Esophagus squamous epithelium (tissue), 5 donors: Measurements from ENCODE around the gene ATP9B. TPM values are rescaled to one million over a fixed set of nuclear protein-coding genes. Genes with fewer than 3 reads are reported as not detected.

ENCODE experiments used
- DNase-seq: peaks from one replicate; lab custom pipeline; 2025; lab: John Stamatoyannopoulos, UW
- H3K27ac ChIP-seq, 4 donors: fragments of 200-600 bp; sonication (generic); one replicate each; pipeline ENCODE4 v1.5.1; 2016 to 2019; ENCODE audit warnings: mild to moderate bottlenecking in 1 of 4
- H3K27me3 ChIP-seq, 4 donors: fragments of 200-600 bp; sonication (generic); 1 replicate in 3 of 4; 2 replicates in 1 of 4; pipeline versions ENCODE4 v1.5.1 to v1.6.0; 2017 to 2021; ENCODE audit warnings: antibody characterized with exemption in 1 of 4
- H3K36me3 ChIP-seq, 3 donors: fragments of 200-600 bp; sonication (generic); one replicate each; pipeline ENCODE4 v1.5.1; 2016 to 2019
- H3K4me1 ChIP-seq, 3 donors: fragments of 200-600 bp; sonication (generic); one replicate each; pipeline ENCODE4 v1.5.1; 2017 to 2019
- H3K4me3 ChIP-seq, 4 donors: fragments of 200-600 bp; sonication (generic); 1 replicate in 3 of 4; 2 replicates in 1 of 4; pipeline ENCODE4 v1.5.1; 2016 to 2019; ENCODE audit warnings: mild to moderate bottlenecking in 2 of 4, moderate library complexity in 1 of 4
- H3K9me3 ChIP-seq, 3 donors: fragments of 200-600 bp; sonication (generic); one replicate each; pipeline ENCODE4 v1.5.1; 2016 to 2019
- POLR2A ChIP-seq, 4 donors: fragments of 450-650 bp; IDR thresholded peaks; one replicate each; pipeline ENCODE4 v1.6.1; 2017; ENCODE audit warnings: antibody characterized with exemption in 4 of 4, mild to moderate bottlenecking in 4 of 4, moderate library complexity in 3 of 4
- WGBS, 2 donors: methylation state at CpG; one replicate each; pipeline ENCODE4 v1.1.5; 2018; 5-methylcytosine and 5-hydroxymethylcytosine counted together
- intact Hi-C: fragments of 100-400 bp; cut with DNase I; formaldehyde crosslinking; loops from one replicate; pipeline ENCODE4 v1.15.0; 2022
- total RNA-seq, 4 donors: library from RNA; depleted of rRNA; stranded (reverse); fragments of >200 nt; gene quantifications; one replicate each; pipeline ENCODE4 v1.1.0, GENCODE V29; 2016
- TF ChIP-seq, protein P1 (sequence below), 6 experiments: fragments of 450-650 bp in 4 of 6; fragments of 200-600 bp in 2 of 6; sonication (generic) in 2 of 6; IDR thresholded peaks; one replicate each; pipeline ENCODE4 v1.5.1; 2016 to 2019; ENCODE audit warnings: antibody characterized with exemption in 6 of 6, mild to moderate bottlenecking in 4 of 6, moderate library complexity in 4 of 6
- donor health status: DM: yes; HTN: yes; CAD: no.

ATP9B gene, protein sequence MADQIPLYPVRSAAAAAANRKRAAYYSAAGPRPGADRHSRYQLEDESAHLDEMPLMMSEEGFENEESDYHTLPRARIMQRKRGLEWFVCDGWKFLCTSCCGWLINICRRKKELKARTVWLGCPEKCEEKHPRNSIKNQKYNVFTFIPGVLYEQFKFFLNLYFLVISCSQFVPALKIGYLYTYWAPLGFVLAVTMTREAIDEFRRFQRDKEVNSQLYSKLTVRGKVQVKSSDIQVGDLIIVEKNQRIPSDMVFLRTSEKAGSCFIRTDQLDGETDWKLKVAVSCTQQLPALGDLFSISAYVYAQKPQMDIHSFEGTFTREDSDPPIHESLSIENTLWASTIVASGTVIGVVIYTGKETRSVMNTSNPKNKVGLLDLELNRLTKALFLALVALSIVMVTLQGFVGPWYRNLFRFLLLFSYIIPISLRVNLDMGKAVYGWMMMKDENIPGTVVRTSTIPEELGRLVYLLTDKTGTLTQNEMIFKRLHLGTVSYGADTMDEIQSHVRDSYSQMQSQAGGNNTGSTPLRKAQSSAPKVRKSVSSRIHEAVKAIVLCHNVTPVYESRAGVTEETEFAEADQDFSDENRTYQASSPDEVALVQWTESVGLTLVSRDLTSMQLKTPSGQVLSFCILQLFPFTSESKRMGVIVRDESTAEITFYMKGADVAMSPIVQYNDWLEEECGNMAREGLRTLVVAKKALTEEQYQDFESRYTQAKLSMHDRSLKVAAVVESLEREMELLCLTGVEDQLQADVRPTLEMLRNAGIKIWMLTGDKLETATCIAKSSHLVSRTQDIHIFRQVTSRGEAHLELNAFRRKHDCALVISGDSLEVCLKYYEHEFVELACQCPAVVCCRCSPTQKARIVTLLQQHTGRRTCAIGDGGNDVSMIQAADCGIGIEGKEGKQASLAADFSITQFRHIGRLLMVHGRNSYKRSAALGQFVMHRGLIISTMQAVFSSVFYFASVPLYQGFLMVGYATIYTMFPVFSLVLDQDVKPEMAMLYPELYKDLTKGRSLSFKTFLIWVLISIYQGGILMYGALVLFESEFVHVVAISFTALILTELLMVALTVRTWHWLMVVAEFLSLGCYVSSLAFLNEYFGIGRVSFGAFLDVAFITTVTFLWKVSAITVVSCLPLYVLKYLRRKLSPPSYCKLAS
- total RNA-seq = 10 to 100 TPM; 12.9 to 46.7 (median 22.0) TPM

DNA sequence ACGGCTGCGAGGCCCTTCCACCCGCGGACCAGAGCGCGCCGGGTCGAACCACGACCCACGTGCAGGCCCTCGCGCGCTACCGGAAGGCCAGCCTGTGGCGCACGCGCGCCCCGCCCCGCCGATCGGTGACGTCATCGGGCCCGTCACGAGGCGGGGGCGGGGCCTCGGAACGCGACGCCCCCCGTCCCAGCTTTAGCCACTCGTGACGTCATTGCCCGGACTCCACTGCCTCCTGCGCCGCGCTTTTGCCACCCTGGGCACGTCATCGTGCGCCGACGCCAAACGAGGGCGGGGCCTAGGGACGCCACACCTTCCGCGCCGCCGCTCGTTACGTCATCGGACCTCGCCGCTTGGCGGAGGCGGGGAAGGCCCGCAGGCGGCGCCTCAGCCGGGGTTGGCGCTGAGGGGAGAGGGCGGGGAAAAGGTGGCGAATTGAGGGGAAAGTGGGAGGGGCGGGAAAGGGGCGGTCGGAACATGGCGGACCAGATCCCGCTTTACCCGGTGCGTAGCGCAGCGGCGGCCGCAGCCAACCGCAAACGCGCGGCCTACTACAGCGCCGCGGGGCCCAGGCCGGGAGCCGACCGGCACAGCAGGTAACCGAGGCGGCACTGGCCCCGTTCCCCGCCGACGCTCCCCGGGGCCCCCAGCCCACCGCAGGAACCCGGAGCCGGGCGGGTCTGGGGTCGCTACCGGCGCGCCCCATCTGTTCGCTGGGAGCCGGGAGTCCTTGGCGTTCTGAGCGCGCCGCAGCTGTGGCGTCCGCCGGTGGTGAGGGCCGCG lies at the start of gene ATP9B:
TSS of gene ATP9B (plus strand) at position 458 of the 780 bp plus-strand sequence. CDS start at position 475, 17 bp downstream.
- H3K4me3 ChIP-seq = peak within 1 kb of the TSS; percentile 54 to 98 (median 98)
- H3K27ac ChIP-seq = peak within 1 kb of the TSS; percentile 89 to 97 (median 95)
- no peaks in the 10 kb centered on the region for H3K27me3 ChIP-seq
- intact Hi-C loops = no loop called here
- H3K36me3 ChIP-seq = peaks cover 0 to 6% (median 0%) of the 10 kb centered on the region in 3 donors
- WGBS, 2 donors = 0% methylated on average over 7 of the region's 112 CpGs; no CpG with 5 or more reads in 1 of the 2 donors
- TF ChIP-seq, protein P1, sequence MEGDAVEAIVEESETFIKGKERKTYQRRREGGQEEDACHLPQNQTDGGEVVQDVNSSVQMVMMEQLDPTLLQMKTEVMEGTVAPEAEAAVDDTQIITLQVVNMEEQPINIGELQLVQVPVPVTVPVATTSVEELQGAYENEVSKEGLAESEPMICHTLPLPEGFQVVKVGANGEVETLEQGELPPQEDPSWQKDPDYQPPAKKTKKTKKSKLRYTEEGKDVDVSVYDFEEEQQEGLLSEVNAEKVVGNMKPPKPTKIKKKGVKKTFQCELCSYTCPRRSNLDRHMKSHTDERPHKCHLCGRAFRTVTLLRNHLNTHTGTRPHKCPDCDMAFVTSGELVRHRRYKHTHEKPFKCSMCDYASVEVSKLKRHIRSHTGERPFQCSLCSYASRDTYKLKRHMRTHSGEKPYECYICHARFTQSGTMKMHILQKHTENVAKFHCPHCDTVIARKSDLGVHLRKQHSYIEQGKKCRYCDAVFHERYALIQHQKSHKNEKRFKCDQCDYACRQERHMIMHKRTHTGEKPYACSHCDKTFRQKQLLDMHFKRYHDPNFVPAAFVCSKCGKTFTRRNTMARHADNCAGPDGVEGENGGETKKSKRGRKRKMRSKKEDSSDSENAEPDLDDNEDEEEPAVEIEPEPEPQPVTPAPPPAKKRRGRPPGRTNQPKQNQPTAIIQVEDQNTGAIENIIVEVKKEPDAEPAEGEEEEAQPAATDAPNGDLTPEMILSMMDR (IDR thresholded peaks at IDR 0.05) = peak in 2 of 6 experiments; percentile 23 to 33
- peak in 3 of 4 donors; percentile 11 to 72 (median 62) for TF ChIP-seq POLR2A (IDR thresholded peaks at IDR 0.05)
- peaks cover 3 to 30% (median 15%) of the 10 kb centered on the region in 3 donors for H3K4me1 ChIP-seq
- H3K9me3 ChIP-seq = no peaks in the 10 kb centered on the region
- peak; percentile 81 for DNase-seq

DNA sequence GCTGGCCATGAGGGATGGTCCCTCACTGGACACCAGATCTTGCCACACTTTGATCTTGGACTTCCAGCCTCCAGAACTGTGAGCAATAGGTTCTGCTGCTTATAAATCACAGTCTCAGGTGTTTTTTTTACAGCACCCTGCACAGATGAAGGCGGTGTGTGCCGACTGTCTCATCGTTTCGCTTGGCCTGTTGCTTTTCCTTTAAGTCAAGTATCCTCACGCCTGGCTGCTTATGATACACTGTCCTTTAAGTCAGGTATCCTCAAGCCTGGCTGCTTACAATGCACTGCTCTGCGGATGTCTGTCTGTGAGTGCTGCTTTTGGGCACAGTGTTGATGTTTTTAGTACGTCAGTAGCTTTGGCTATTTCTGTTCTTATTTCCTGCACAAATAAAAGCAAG lies 49.3 kb upstream of the ATP9B start:
- no peak for DNase-seq
- H3K4me1 ChIP-seq = no peaks in the 10 kb centered on the region
- intact Hi-C loops = no loop called here
- 75 to 86% methylated on average over 6 to 7 of the region's 7 CpGs for WGBS, 2 donors
- no peak overlapping the region for H3K4me3 ChIP-seq
- no peak overlapping the region for H3K27ac ChIP-seq
- TF ChIP-seq POLR2A (IDR thresholded peaks at IDR 0.05) = no peak
- TF ChIP-seq, protein P1 (IDR thresholded peaks at IDR 0.05) = no peak
- peaks cover 0 to 8% (median 0%) of the 10 kb centered on the region in 3 donors for H3K9me3 ChIP-seq
- H3K27me3 ChIP-seq = peaks cover 0 to 19% (median 0%) of the 10 kb centered on the region in 4 donors
- H3K36me3 ChIP-seq = no peaks in the 10 kb centered on the region

DNA sequence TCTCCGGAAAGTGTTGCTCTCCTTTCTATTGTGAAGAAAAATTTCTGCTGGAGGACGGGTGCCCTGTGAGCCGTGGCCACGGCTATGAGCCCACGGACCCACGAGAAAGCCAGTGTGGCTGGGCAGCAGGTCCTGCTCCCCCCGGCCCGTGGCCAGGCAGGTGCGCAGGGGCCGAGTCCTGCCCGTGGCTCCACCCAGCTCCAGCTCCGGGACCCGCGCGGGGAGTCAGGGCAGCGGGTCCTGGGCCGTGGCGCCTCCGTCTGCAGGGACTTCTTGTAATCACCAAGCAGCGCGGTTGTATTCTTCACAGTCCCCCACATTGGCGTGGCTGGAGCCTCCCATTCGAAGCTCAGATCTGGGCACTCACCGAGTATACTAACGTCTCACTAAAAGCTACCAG lies 46.6 kb upstream of the ATP9B start:
- TF ChIP-seq, protein P1 (IDR thresholded peaks at IDR 0.05) = no peak
- TF ChIP-seq POLR2A (IDR thresholded peaks at IDR 0.05) = no peak
- intact Hi-C loops = no loop called here
- Histone ChIP-seq H3K4me3 (no peak overlapping the region), H3K4me1 (no peaks in the 10 kb centered on the region), H3K27me3 (peaks cover 0 to 15% (median 0%) of the 10 kb centered on the region in 4 donors), H3K27ac (no peak overlapping the region), H3K9me3 (peaks cover 0 to 8% (median 0%) of the 10 kb centered on the region in 3 donors), H3K36me3 (no peaks in the 10 kb centered on the region)
- 93 to 96% methylated on average over 18 of the region's 25 CpGs for WGBS, 2 donors
- DNase-seq = no peak

GRCh38 chr18:79026491-79026890 lies 42.7 kb upstream of the ATP9B start:
- WGBS, 2 donors = 13 to 26% methylated on average over 1 to 3 of the region's 5 CpGs
- peaks cover 0 to 22% (median 0%) of the 10 kb centered on the region in 3 donors for H3K9me3 ChIP-seq
- intact Hi-C loops = no loop called here

More at GRCh38 chr18:79026491-79026890, 42.7 kb upstream of the ATP9B start:
- no peaks in the 10 kb centered on the region for H3K36me3 ChIP-seq
- H3K27ac ChIP-seq = no peak overlapping the region
- H3K27me3 ChIP-seq = no peaks in the 10 kb centered on the region
- H3K4me1 ChIP-seq = no peaks in the 10 kb centered on the region
- H3K4me3 ChIP-seq = no peak overlapping the region
- DNase-seq = no peak
- TF ChIP-seq POLR2A (IDR thresholded peaks at IDR 0.05) = no peak
- TF ChIP-seq, protein P1 (IDR thresholded peaks at IDR 0.05) = no peak
